Peyer's patch (tissue), 4 donors: ENCODE data around the gene POFUT2. TPM values are rescaled to one million over a fixed set of nuclear protein-coding genes. Genes with fewer than 3 reads are reported as not detected.

ENCODE experiments used
- DNase-seq, 3 donors: peaks; one replicate each; pipeline ENCODE4 v3.0.0-alpha.2; 2017 to 2019
- H3K27ac ChIP-seq, 4 donors: fragments of 200-600 bp; sonication (generic); one replicate each; pipeline ENCODE4 v1.5.1; 2016 to 2019
- H3K27me3 ChIP-seq, 2 donors: fragments of 200-600 bp; sonication (generic); one replicate each; pipeline ENCODE4 v1.5.1; 2019
- H3K36me3 ChIP-seq, 3 donors: fragments of 200-600 bp; sonication (generic); one replicate each; pipeline ENCODE4 v1.5.1; 2016 to 2019
- H3K4me1 ChIP-seq, 4 donors: fragments of 200-600 bp; sonication (generic); one replicate each; pipeline ENCODE4 v1.5.1; 2016 to 2019
- H3K4me3 ChIP-seq, 4 donors: fragments of 200-600 bp; sonication (generic); 1 replicate in 3 of 4; 2 replicates in 1 of 4; pipeline ENCODE4 v1.5.1; 2016 to 2019; ENCODE audit warnings: mild to moderate bottlenecking in 1 of 4
- H3K9me3 ChIP-seq, 4 donors: fragments of 200-600 bp; sonication (generic); one replicate each; pipeline ENCODE4 v1.5.1; 2016 to 2019; ENCODE audit warnings: mild to moderate bottlenecking in 1 of 4
- POLR2A ChIP-seq, 2 donors: fragments of 450-650 bp; IDR thresholded peaks; one replicate each; pipeline ENCODE4 v1.5.1; 2017; ENCODE audit warnings: antibody characterized with exemption in 2 of 2, mild to moderate bottlenecking in 2 of 2, moderate library complexity in 2 of 2
- total RNA-seq, 4 donors: library from RNA; depleted of rRNA; stranded (reverse); fragments of >200 nt; gene quantifications; one replicate each; pipeline ENCODE4 v1.1.0, GENCODE V29; 2016
- TF ChIP-seq, protein P1 (sequence below), 6 experiments: fragments of 450-650 bp in 4 of 6; fragments of 200-600 bp in 2 of 6; sonication (generic) in 1 of 6; IDR thresholded peaks; one replicate each; pipeline ENCODE4 v1.5.1; 2017 to 2019; ENCODE audit warnings: antibody characterized with exemption in 6 of 6, mild to moderate bottlenecking in 3 of 6, moderate library complexity in 1 of 6

POFUT2 gene
- total RNA-seq, 4 donors from 2014 or later = 25.6 to 76.4 (median 47.6) TPM

DNA sequence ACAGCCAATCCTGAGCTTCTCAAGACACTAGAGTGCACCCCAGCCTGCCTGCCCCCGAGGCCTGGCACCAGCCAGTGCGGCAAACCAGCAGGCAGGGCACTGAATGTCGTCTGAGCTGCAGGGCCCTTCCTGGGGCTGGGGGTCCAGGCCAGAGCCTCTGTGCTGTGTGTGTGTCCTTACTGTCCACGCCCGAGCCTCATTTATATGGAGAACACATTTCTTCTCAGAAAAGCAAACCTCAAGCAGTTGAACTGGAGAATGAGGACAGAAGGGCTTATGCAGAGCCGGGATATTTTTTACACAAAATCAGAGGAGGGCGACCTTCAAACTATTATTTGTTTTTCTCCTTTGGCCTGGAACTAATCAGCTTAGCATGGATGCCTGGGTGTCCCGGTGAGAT lies 52.7 kb downstream of the POFUT2 start:
- TF ChIP-seq, protein P1, sequence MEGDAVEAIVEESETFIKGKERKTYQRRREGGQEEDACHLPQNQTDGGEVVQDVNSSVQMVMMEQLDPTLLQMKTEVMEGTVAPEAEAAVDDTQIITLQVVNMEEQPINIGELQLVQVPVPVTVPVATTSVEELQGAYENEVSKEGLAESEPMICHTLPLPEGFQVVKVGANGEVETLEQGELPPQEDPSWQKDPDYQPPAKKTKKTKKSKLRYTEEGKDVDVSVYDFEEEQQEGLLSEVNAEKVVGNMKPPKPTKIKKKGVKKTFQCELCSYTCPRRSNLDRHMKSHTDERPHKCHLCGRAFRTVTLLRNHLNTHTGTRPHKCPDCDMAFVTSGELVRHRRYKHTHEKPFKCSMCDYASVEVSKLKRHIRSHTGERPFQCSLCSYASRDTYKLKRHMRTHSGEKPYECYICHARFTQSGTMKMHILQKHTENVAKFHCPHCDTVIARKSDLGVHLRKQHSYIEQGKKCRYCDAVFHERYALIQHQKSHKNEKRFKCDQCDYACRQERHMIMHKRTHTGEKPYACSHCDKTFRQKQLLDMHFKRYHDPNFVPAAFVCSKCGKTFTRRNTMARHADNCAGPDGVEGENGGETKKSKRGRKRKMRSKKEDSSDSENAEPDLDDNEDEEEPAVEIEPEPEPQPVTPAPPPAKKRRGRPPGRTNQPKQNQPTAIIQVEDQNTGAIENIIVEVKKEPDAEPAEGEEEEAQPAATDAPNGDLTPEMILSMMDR (IDR thresholded peaks at IDR 0.05) = no peak
- Histone ChIP-seq H3K9me3 (no peaks in the 10 kb centered on the region), H3K4me3 (no peak overlapping the region), H3K27me3 (no peaks in the 10 kb centered on the region), H3K36me3 (no peaks in the 10 kb centered on the region), H3K4me1 (no peaks in the 10 kb centered on the region), H3K27ac (no peak overlapping the region)
- DNase-seq = no peak

DNA sequence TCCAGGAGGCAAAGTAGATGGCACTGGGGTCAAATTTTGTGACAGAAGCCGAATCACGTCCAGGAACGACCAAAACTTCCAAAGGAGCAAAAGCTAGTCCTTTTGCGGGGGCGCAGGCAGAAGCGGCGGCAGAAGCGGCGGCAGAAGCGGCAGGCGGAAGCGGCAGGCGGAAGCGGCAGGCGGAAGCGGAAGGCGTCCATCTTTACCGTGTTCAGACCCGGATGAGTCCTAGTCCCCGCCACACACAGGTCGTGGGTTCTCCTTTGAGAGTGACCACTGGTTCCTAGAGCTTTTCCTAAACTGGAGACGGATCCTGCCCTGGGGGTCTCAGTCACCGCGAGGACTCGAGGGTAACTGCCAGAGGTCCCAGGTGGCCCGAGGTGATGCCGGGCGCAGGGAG lies 53.6 kb downstream of the POFUT2 start:
- Histone ChIP-seq H3K9me3 (no peaks in the 10 kb centered on the region), H3K4me1 (no peaks in the 10 kb centered on the region), H3K36me3 (no peaks in the 10 kb centered on the region), H3K27me3 (no peaks in the 10 kb centered on the region), H3K4me3 (no peak overlapping the region), H3K27ac (no peak overlapping the region)
- TF ChIP-seq, protein P1 (IDR thresholded peaks at IDR 0.05) = no peak
- no peak for TF ChIP-seq POLR2A (IDR thresholded peaks at IDR 0.05)
- no peak for DNase-seq

DNA sequence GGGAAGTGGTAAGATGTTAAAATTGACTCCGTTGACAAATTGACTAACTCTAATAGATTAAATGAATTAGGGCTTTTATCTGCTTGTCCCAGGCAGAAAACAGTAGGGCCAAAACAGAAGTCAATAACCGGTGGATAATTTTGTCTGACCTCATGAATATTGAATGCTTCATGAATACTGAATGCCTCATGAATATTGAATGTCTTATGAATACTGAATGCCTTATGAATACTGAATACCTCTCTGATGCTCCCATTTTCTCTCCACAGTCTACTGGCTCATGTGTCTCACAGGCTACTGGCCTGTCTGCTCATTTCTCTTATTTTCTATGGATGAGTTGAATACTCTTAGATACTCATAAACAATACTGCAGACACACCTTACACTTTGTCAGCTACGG lies 56.0 kb downstream of the POFUT2 start:
- H3K27ac ChIP-seq = no peak overlapping the region
- H3K4me3 ChIP-seq = no peak overlapping the region
- no peaks in the 10 kb centered on the region for H3K27me3 ChIP-seq
- TF ChIP-seq, protein P1 (IDR thresholded peaks at IDR 0.05) = no peak
- no peaks in the 10 kb centered on the region for H3K9me3 ChIP-seq
- no peaks in the 10 kb centered on the region for H3K4me1 ChIP-seq
- H3K36me3 ChIP-seq = no peaks in the 10 kb centered on the region
- no peak for DNase-seq

DNA sequence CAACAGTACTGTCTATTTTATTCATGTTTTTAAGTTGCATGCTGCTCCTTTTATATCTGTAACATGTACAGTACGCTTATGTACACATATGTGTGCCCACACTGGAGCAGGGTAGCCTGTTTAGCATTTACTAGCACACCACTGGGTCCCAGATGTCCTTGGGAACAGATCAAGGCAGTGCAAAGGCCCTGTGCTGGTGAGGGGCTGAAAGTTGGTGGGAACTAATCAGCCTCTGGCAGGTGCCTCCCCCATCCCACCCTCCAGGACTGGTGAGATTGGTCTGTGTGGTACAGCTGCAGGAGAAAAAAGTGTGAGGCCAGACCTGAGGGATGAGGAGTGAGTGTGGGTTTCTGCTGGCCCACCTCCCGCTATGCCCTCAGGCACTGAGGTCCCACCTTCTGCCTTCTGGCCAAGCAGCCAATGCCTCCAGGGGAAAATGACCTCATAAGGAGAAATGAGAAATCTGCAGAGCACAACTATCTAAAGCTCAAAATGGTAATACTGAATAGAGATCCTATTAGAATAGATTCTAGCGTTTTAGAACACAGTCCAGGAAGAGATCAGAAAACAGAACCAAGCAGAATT lies 58.9 kb downstream of the POFUT2 start:
- Histone ChIP-seq H3K27ac (no peak overlapping the region), H3K27me3 (no peaks in the 10 kb centered on the region), H3K36me3 (no peaks in the 10 kb centered on the region), H3K9me3 (no peaks in the 10 kb centered on the region), H3K4me1 (peaks cover 0 to 3% (median 0%) of the 10 kb centered on the region in 4 donors), H3K4me3 (no peak overlapping the region)
- DNase-seq = no peak
- TF ChIP-seq, protein P1 (IDR thresholded peaks at IDR 0.05) = no peak
- no peak for TF ChIP-seq POLR2A (IDR thresholded peaks at IDR 0.05)

DNA sequence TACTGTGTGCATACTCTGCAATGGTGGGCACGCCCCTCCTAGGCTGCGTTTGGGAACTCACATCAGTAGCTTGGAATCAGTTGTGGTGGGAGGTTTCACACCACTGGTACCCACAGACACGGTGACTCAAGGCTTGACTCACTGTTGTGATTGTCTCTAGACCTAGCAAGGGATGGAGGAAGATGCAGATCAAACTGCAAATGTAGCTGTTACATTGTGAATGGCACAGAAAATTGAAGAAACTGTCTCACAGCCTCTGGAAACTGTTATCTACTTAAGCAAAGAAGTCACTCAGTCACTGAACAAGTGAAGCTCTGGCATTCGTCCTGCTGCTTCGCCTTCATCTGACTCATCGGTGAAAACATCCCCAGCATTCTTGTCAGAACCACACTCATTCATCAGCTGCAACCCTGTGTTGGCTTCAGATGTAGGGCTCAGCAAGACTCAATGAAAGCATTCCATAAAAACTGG lies 59.5 kb downstream of the POFUT2 start:
- TF ChIP-seq, protein P1 (IDR thresholded peaks at IDR 0.05) = no peak
- no peak for TF ChIP-seq POLR2A (IDR thresholded peaks at IDR 0.05)
- no peak for DNase-seq
- no peaks in the 10 kb centered on the region for H3K27me3 ChIP-seq
- no peak overlapping the region for H3K27ac ChIP-seq
- peaks cover 0 to 3% (median 0%) of the 10 kb centered on the region in 4 donors for H3K4me1 ChIP-seq
- no peak overlapping the region for H3K4me3 ChIP-seq
- H3K9me3 ChIP-seq = no peaks in the 10 kb centered on the region
- H3K36me3 ChIP-seq = no peaks in the 10 kb centered on the region

DNA sequence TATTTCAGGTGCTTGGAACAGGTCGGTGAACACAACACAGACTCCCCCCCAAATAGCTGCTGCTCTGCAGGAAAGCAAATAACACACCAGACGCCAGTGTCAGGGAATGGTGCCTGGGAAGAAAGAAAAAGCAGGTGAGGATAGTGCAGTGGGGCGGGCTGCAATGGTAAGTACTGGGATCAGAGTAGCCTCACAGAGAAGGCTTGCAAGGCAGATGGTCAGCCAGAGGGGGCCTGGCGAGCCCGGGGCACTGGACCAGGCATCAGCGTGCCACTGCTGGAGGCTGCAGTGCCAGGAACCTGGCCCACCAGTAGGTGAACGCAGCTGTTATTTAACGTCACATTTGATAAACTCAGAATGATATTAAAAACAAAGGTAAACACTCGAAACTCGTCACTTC lies 60.0 kb downstream of the POFUT2 start:
- no peak for TF ChIP-seq POLR2A (IDR thresholded peaks at IDR 0.05)
- TF ChIP-seq, protein P1 (IDR thresholded peaks at IDR 0.05) = no peak
- H3K4me3 ChIP-seq = no peak overlapping the region
- no peak for DNase-seq
- no peaks in the 10 kb centered on the region for H3K9me3 ChIP-seq
- no peaks in the 10 kb centered on the region for H3K36me3 ChIP-seq
- no peak overlapping the region for H3K27ac ChIP-seq
- H3K4me1 ChIP-seq = peaks cover 0 to 3% (median 0%) of the 10 kb centered on the region in 4 donors
- no peaks in the 10 kb centered on the region for H3K27me3 ChIP-seq
